Right lung (tissue), 5 donors: ENCODE results near the gene NDUFS7. TPM values are rescaled to one million over a fixed set of nuclear protein-coding genes. Genes with fewer than 3 reads are reported as not detected.

Source experiments
- DNase-seq, 2 donors: peaks; one replicate each; pipeline ENCODE4 v3.0.0-alpha.2; 2013
- polyA plus RNA-seq, 5 donors: library from polyadenylated mRNA; unstranded; fragments of 120-200 nt; gene quantifications; one replicate each; pipeline versions ENCODE4 v1.2.1 to v1.2.3, GENCODE V29; 2013; ENCODE audit warnings: inconsistent platforms in 1 of 5, low replicate concordance in 1 of 5; ENCODE audit not compliant: insufficient read length in 5 of 5, insufficient read depth in 1 of 5

Gene NDUFS7
- polyA plus RNA-seq, 5 donors: 29.8 to 76.5 (median 37.8) TPM

DNA sequence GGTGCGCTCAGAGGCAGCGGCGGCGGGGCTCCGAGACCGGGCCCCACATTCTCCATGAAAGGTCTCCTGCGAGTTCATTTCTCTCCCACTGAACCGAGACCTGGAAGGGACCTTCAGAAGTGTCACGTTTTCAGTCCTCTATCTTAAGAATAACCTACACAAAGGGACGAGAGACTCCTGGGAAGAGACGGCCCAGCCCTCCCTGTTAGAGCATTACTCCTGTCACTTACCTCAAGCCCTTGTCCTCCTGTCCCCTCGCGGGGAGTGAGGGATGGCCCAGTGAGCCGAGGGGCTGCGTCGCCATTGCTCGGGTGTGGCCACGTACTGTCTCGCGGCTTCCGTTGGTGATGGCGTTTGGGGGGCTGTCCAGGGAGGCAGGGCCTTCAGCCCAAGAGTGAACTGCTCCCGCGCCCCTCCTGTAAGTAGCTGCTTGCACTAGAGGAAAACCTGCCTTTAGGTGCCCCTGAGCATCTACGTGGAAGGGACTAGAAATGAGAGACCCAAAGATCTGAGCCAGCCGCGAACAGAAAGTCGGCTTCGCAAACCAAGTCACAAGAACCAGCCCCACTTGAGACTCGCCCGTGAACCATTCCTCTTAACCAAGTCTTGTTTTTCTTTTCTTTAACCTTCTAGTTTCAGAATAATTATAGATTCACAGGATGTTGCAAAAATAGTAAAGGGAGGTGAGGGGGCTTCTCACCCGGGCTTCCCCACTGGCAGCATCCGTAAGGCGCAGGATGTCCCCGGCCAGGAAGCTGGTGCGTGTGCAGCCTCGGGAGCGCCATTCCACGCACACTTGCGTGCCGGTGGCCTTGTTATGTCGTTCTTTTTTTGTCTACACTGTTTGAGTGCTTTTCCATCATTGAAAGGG lies 21.1 kb upstream of the NDUFS7 start:
- no peak for DNase-seq

DNA sequence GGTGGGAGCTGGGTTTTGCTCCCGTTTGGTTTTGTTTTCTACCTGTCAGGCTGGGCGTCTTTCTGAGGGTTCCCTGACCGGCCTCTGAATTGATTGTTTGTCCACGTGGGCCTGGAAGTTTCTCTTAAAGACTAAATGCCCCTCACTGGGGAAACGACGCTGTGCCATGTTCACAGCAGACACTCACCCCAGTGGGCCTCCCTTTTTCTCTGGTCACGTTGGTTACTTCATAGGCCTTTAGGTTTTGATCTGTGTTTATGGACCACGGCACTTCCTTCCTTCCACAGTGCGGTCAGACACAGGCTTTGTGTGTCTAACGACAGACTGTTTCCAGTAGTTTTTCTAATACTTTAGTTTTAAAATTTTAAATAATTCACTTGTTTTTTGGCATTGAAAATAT lies 20.1 kb upstream of the NDUFS7 start:
- DNase-seq: no peak

DNA sequence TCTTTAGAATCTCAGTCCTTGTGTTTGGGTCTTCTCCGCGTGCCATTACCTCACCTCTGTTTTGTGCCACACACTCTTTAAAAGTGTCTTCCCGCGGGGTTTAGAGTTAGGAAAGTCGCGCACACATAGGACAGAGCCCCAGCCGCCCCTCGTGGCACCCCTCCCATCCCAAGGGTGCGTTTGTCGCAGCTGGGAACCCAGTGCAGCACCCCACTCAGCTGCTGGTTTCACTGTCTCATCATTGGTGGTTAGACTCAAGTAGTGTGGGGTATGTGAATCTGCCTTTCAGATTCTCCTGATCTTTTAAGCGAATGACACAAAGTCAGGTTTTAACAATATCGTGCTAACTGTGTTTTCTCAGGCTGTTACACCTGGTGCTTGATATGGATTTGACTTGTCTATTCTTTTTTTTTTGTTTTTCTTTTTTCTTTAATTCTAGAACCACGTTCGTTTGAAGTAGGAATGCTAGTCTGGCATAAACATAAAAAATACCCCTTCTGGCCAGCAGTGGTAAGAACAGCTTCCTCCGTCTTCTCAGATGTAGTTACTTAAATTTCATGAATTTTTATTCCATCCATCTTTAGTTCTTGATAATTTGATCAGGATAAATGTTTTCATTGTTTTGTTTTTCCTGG lies 19.5 kb upstream of the NDUFS7 start:
- no peak for DNase-seq

- no peak for DNase-seq
Observed at GRCh38 chr19:1365319-1366269, 18.1 kb upstream of the NDUFS7 start.

DNA sequence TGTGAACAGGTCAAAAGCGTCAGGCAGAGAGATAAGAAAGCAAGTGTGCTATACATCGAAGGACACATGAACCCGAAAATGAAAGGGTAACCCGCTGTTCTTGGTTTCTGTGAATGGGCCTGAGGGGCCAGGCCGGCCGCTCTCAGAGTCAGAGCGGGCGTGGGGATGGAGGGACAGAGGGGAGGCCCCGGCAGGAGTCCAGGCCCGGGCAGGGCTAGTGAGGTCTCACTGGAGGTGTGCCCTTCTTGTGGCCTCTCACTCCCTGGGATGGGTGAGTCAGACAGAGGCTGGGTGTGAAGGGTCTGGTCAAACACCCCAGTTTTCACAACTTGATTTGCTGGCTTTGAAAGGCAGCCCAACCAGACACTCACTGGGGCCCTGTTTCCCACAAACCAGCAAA lies 17.4 kb upstream of the NDUFS7 start:
- no peak for DNase-seq

GRCh38 chr19:1366899-1367870 lies 16.5 kb upstream of the NDUFS7 start:
- DNase-seq: no peak

GRCh38 chr19:1369214-1369805 lies 14.4 kb upstream of the NDUFS7 start:
- no peak for DNase-seq

- no peak for DNase-seq
Observed at GRCh38 chr19:1370579-1371361, 12.9 kb upstream of the NDUFS7 start.

DNA sequence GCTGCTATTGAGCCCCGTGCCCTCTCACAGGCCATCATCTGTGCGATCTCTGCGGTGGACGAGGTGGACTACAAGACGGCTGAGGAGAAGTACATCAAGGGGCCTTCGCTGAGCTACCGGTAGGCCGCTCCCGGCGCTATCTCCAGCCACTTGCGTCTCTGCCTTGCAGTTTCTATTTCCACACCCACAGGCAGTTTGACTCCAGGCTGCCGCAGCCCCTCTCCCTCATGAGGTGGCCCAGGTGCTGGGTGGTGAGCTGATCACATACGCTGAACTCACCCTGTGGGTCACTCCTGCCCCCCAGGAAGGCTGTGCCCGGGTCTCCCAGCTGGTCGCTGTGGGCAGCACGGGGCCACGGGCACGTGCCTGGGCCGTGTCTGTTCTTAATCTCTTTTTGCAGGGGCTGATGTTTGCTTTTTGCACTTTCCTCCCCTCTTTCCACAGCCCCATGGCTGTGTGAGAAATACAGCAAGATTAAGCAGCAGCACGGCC lies 10.6 kb upstream of the NDUFS7 start:
- no peak for DNase-seq

- no peak for DNase-seq
Observed at GRCh38 chr19:1373534-1374249, 10.0 kb upstream of the NDUFS7 start.

GRCh38 chr19:1374250-1374577 lies 9.5 kb upstream of the NDUFS7 start:
- DNase-seq: no peak

GRCh38 chr19:1376415-1376805 lies 7.3 kb upstream of the NDUFS7 start:
- no peak for DNase-seq

DNA sequence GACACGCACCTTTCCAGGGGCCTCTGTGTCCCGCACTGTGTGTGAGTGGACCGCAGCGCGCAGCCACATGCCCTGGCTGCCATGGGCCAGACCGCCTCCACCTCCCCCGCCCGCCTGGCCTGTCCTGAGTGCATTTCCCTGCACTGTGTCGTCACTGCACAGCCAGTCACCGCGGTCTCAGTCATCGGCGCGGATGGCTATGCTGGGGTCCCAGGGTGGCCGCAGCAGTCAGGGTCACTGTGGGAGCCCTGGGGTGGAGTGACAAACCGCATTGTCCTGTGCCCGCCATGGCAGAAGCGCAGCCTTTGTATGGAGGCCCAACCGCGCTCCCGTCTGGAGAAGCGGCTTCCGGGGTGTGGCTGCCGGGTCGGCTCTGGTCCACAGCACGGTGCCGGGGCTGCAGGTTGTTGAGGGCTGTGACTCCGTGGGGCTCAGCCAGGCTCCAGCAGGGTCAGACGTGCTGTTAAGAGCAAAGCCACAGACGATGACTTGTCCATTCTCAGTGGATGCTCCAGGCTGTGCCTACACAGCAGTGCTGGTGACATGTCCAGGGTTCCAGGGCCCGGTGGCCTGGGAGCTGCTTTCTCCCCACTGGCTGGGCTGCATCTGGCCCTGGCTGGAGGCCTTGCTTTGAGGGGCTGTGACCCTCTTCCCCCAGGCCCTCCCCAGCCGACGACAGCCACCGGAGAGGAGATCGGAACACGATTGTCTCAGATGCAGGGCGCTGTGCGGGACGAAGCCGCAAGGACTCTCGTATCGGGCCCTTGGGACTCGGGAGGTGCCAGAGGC lies 6.3 kb upstream of the NDUFS7 start:
- DNase-seq: no peak

DNA sequence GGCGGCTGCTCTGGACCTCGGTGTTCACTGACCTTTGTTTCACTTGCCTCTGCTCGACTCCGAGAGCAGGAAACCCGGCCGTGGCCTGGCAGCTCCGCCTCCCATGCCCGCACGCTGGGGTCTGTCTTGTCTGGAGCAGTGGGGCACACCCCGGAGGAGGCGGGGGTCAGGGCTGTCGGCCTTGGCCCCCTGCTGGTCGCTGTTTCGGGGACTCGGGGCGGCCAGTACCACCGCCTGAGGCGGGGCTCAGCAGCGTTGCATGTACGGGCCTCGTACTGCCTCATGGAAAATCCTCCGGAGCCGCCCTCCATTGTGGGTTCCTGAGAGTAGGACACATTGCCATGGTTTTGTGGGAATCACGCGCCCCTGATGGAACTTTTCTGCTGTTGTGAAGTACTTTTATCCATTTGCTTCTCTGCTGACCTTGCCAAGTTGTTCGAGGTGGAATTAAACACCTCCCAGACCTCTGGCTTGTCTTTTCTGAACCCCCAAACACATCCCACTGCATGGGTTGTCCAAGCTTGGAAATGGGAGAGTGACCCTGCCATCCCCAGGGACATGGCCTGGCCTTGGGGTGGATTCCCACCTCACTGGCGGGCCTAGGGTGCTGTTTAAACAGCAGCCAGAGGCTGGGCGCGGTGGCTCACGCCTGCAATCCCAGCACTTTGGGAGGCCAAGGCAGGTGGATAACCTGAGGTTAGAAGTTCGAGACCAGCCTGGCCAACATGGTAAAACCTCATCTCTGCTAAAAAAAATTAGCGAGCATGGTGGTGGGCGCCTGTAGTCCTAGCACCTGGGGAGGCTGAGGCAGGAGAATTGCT lies 5.5 kb upstream of the NDUFS7 start:
- no peak for DNase-seq

DNA sequence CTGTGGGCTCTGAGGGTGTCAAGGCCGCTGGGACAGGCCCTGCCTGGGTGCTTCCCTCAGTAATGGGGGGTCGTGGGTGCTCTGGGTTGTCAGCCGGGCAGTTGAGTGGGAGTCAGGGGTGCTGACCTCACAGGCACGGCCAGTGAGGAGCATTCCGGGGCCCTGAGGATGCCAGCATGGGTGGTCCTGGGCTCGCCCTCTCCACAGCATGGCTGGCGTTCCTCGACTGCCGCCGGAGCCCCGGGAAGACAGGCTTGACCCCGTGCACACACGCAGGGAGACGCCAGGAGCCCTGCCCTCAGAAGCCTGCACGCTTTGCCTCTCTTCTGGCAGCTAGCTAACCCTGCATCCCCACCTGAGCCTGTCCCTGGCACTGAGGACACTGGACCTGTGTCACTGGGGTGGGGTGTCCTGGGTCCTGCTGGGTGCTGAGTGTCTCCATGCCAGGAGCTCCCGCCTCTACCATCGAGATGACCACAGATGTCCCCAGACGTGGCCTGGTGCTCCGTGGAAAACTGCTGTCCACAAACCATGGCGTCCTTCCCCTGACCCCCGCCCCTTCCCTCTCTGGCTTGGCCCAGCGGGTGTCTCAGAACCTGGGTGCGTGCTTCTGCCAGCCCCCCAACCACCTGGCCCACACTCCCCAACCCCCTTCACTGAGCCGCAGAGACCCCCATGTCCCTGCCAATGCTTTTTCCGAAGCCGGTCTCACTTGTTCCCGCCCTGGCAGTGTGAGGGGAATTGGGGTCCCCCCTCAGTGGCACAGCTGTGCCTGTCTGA lies 4.4 kb upstream of the NDUFS7 start:
- no peak for DNase-seq

DNA sequence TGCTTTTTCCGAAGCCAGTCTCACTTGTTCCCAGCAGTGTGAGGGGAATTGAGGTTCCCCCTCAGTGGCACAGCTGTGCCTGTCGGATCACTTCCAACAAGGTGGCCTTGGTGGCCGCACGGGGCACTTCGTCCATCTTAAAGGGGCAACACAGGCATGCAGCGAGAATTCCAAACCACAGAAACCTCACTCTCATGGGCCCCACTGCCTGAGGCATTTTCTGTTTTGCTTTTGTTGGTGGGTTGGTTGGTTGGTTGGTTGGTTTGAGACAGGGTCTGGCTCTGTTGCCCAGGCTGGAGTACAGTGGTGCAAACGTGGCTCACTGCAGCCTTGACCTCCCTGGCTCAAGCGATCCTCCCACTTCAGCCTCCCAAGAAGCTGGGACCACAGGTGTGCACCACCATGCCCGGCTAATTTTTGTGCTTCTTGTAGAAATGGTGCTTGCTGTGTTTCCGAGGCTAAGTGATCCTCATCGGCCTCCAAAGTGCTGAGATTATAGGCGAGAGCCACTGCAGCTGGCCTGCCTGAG lies 3.7 kb upstream of the NDUFS7 start:
- no peak for DNase-seq
